ENCODE results near the gene BLZF1.
A peak's percentile ranks its signal among the peaks of the same experiment; 100 is the strongest.
"Not testable (repeated sequence)": the region's sequence is repeated elsewhere in the genome, so short reads cannot be mapped to it uniquely, and the experiment has no call there.

Gene BLZF1, protein sequence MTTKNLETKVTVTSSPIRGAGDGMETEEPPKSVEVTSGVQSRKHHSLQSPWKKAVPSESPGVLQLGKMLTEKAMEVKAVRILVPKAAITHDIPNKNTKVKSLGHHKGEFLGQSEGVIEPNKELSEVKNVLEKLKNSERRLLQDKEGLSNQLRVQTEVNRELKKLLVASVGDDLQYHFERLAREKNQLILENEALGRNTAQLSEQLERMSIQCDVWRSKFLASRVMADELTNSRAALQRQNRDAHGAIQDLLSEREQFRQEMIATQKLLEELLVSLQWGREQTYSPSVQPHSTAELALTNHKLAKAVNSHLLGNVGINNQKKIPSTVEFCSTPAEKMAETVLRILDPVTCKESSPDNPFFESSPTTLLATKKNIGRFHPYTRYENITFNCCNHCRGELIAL

DNA sequence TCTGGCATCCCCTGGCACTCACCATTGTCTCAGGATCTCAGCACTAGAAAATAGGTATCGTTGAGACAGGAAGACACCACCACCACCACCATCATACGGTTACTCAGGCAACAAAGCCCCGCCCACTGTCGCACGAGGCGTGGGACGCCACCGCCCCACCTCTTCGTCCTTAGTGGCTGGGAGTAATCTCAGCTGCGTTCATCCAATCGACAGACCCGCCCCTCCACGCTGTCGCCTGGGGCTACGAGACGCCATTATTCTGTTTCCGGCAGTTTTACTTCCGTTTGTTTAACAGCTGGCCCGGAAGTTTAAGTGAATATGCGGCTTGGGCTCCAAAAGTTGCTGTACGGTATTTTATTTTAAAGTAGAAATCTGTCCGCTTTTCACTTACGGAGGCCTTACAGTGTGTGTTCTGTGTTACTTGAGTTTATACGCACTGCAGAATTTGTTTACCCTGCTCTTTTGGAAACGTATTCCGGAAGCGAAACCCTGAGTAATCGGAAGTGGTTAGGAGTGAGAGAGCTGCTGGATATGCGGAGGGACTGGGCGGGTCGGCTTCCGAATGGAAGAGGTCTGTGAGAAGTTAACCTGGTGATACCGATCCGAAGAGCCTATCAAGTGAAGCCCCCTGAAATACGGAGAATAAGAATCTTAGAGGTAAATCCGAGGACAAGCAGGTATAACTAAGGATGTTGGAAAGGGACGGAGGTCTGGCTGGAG is at the start of gene BLZF1, which contains the start of gene NME7:
TSS of gene BLZF1 (plus strand) at position 510 of the 720 bp plus-strand sequence. CDS start 1,328 bp downstream, outside the sequence.
TSS of gene NME7 (minus strand) at position 112 of the 720 bp plus-strand sequence. CDS start at position 25, 87 bp downstream.
- FAIRE-seq (peak; percentile 98), DNase-seq (ENCODE audit: insufficient read length, low spot score) (peak; percentile 83)

DNA sequence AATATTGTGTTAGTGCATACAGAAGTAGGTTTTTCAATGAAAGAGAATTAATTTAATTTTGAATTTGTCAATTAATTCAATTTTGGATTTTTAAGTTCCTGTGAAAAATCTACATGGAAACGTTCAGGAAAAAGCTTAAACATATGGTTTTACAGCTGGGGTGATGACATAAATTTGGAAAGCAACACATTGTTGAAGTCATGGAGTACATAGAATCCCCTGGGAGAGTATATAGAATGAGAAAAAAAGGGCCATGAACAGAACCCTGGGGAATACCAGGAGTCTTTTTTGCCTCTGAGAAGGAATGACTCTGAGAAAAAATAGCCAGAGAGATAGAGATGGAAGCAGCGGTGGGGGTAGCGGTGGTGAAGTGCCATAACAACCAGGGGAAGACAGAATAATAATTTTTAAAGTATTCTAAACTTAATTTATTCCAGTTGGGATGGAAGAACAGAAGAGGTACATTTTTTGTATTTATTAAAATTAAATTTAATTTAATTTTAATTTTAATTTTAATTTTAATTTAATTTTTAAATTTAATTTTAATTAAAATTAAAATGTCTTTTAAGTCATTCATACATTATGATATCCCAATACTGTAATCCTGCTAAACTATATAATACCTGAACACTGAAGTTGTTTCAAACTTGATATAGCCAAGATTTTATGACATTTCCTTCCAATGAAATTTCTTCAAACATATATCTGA is 49.3 kb upstream of the BLZF1 start:
- no peak for DNase-seq (ENCODE audit: insufficient read length, low spot score)
- FAIRE-seq, result no peak

GRCh38 chr1:169321539-169321938 is 46.5 kb upstream of the BLZF1 start:
- FAIRE-seq (no peak), DNase-seq (ENCODE audit: insufficient read length, low spot score) (peak; percentile 39)

- FAIRE-seq, result no peak
- no peak for DNase-seq (ENCODE audit: insufficient read length, low spot score)
Measured at GRCh38 chr1:169322138-169322537, 45.9 kb upstream of the BLZF1 start.

DNA sequence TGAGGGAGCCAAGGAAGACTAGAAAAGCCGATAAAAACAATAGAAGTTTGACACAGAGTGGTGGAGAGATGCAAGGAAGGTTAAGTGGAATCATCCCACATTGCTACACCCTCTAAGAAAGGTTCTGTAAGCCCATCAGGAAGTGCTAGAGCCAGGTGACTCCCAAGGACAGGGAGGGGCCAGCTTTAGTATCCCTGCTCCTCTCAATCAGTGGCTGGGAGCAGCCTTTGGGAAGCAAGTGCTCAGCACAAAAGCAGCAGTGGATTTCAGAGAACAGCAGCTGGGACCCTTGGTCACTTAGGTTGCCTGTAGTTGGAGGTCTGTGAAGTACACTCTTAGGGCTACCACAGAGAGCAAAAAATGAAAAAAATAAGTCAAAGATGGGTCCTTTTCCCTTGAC is 42.9 kb upstream of the BLZF1 start:
- FAIRE-seq (no peak), DNase-seq (ENCODE audit: insufficient read length, low spot score) (no peak)

- FAIRE-seq, result no peak
- DNase-seq (ENCODE audit: insufficient read length, low spot score), result no peak
Measured at GRCh38 chr1:169326261-169326955, 41.6 kb upstream of the BLZF1 start.

DNA sequence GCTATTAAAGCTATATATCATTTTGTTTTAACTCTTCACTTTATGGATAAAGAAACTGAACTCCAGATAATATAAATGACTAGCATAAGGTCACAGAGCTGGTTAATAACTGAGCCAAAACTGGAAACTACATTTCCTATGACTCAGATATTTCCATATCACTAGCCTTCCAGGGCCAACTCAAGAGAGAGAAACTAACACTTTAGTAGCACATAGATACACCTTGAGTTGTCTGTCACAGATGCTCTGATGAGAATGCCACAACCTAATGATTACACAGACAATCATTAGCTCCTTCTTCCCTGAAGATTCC is 41.1 kb upstream of the BLZF1 start:
- FAIRE-seq, result no peak
- DNase-seq (ENCODE audit: insufficient read length, low spot score), result no peak

GRCh38 chr1:169327875-169328274 is 40.1 kb upstream of the BLZF1 start:
- DNase-seq (ENCODE audit: insufficient read length, low spot score) (no peak), FAIRE-seq (no peak)

GRCh38 chr1:169329383-169329782 is 38.6 kb upstream of the BLZF1 start:
- FAIRE-seq (no peak), DNase-seq (ENCODE audit: insufficient read length, low spot score) (no peak)

DNA sequence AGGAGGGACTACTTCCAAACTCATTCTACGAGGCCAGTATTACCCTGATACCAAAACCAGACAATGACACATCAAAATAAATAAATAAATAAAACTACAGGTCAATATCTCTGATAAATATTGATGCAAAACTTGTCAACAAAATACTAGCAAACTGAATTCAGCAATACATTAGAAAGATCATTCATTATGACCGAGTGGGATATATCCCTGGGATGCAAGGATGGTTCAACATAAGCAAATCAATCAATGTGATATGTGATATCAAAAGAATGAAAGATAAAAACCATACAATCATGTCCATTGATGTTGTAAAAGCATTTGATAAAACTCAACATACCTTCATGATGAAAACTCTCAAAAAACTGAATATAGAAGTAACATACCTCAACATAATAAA is 37.1 kb upstream of the BLZF1 start:
- DNase-seq (ENCODE audit: insufficient read length, low spot score), result no peak
- FAIRE-seq, result no peak

DNA sequence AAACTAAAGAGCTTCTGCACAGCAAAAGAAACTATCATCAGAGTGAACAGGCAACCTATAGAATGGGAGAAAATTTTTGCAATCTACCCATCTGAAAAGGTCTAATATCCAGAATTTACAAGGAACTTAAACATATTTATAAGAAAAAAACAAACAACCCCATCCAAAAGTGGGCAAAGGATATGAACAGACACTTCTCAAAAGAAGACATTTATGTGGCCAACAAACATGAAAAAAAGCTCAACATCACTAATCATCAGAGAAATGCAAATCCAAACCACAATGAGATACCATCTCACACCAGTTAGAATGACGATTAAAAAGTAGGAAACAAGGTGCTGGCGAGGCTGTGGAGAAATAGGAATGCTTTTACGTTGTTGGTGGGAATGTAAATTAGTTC is 33.3 kb upstream of the BLZF1 start:
- not testable (repeated sequence) for FAIRE-seq; DNase-seq (ENCODE audit: insufficient read length, low spot score)

- not testable (repeated sequence) for DNase-seq (ENCODE audit: insufficient read length, low spot score); FAIRE-seq
Measured at GRCh38 chr1:169336947-169337715, 30.9 kb upstream of the BLZF1 start.

DNA sequence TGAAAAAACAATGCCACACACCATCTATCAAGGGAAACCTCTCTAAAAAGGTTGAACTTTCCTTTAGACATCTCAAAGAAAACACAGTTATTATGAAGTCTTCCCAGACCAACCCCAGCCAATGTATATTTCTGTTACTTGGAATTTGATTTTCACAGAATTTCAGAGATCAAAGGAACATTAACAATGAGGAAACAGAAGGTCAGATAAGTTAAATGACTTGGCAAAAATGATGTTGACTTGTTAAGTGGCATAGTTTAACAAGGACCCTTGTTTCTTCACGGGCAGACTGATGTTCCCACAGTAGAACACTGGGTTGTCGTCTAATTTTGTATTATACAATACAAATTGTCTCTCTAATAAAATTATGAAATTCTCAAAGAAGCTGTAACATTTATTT is 29.4 kb upstream of the BLZF1 start:
- no peak for FAIRE-seq
- DNase-seq (ENCODE audit: insufficient read length, low spot score), result no peak

- FAIRE-seq, result no peak
- no peak for DNase-seq (ENCODE audit: insufficient read length, low spot score)
Measured at GRCh38 chr1:169339773-169340172, 28.2 kb upstream of the BLZF1 start.

GRCh38 chr1:169340882-169341281 is 27.1 kb upstream of the BLZF1 start:
- DNase-seq (ENCODE audit: insufficient read length, low spot score), result no peak
- FAIRE-seq, result no peak

DNA sequence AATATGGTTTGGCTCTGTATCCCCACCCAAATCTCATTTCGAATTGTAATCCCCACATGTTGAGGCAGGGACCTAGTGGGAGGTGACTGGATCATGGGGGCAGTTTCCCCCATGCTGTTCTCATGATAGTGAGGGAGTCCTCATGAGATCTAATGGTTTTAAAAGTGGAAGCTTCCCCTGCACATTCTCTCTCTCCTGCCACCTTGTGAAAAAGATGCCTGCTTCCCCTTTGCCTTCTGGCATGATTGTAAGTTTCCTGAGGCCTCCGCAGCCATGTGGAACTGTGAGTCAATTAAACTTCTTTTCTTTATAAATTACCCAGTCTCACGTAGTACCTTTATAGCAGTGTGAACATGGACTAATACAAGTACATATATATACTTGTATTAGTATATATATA is 25.9 kb upstream of the BLZF1 start:
- DNase-seq (ENCODE audit: insufficient read length, low spot score), result not testable (repeated sequence)

DNA sequence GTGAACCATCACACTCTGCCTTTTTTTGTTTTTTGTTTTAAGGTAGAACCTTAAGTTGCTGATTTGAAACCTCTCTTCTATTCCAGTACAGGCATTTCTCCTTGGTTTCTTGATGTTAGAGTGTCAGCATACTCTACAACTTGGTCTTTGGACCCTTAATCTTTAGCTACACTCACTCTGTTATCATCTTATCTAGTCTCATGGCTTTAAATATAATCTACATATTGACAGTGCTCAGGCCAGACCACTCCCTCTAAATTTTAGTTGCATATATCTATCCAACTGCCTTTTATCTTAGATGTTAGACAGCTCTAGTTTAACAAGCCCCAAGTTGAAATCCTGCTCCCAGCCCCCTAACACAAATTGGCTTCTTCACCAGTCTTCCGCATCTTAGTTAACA is 22.5 kb upstream of the BLZF1 start:
- FAIRE-seq (no peak), DNase-seq (ENCODE audit: insufficient read length, low spot score) (no peak)

More for the DNA sequence above, 25.9 kb upstream of the BLZF1 start:
- not testable (repeated sequence) for FAIRE-seq

DNA sequence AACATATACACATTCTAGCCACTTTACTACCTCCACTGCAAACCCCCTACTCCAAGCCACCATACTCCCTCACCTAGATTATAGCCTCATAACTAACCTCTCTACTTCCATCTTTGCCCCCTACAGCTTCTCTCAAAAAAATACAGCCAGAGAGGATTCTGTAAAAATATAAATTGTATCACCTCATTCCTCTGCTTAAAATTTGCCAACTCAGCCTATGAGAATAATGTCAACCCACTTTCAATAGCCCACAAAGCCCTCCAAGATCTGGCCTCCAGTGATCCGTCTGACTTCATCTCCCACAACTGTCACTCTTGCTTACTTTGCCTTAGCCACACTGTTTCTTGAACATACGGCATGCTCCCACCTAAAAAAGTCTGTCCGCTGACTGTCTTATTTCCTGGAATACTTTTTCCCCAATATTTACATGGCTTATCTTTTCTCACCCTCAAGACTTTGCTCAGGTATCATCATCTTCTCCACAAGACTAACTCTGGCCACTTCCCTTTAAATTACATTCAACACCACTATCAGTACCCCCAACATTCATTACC is 21.9 kb upstream of the BLZF1 start:
- no peak for DNase-seq (ENCODE audit: insufficient read length, low spot score)
- no peak for FAIRE-seq

DNA sequence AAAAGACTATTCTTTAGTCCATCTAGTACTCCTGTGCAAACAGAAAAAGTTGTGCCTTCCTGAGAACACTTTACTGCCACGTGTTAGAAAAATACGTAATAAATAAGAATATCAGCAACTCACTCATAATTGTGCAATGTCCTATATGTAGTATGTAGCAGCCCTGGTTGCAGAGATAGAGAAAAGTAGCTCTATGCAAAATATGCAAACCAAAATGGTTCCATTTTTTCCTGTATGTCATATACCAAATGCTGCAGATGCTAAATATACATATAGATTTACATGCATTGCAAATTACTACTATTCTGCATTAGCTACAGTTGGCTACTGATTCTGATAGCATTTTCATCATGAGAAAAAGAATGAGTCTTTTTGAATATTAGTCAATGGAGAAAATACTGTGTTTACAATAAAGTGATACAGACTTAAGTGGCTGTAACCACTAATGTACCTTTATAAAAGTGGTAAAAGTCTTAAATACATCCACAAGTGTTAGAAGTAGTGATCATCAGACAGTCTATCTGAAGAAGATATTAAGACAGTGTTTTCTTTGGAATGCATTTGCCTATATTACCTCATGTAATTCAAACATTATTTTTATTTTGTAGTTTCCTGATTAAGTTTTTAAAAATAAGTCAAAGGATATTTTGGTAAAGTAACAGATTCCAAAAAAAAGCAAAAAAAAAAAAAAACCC is 20.2 kb upstream of the BLZF1 start:
- DNase-seq (ENCODE audit: insufficient read length, low spot score), result no peak
- FAIRE-seq, result no peak
